Caco-2 (cell line): ENCODE results near the gene PLEKHA8. TPM values are rescaled to one million over a fixed set of nuclear protein-coding genes. Genes with fewer than 3 reads are reported as not detected.

ENCODE experiments used
- BruUV-seq: library from RNA; stranded (reverse); fragments of 400-500 nt; replicated peaks from 2 replicates; lab custom pipeline; 2021; lab: Mats Ljungman, UMichigan
- CTCF ChIA-PET: fragments of 300-600 bp; sonication (Branson Sonifier 250); formaldehyde crosslinking; loops from one replicate; lab custom pipeline; 2022; ENCODE audit warnings: antibody characterized with exemption; lab: Charles Lee
- POLR2A ChIA-PET: fragments of 300-600 bp; sonication (Branson Sonifier 250); formaldehyde crosslinking; loops from one replicate; lab custom pipeline; 2022; ENCODE audit warnings: antibody characterized with exemption; lab: Charles Lee
- DNase-seq, 2 experiments: peaks; one replicate each; pipeline versions ENCODE4 v3.0.0 to v3.0.0-alpha.2; 2020 to 2022
- H3K27me3 ChIP-seq: replicated peaks from 2 replicates; pipeline ENCODE4 v1.6.0; 2011; ENCODE audit warnings: low read length; ENCODE audit not compliant: control insufficient read depth, insufficient read depth
- H3K36me3 ChIP-seq: 2 replicates; pipeline ENCODE4 v1.5.1; 2011; ENCODE audit warnings: low read length; ENCODE audit not compliant: control insufficient read depth, insufficient read depth
- H3K4me1 ChIP-seq: fragments of 250-450 bp; sonication (Bioruptor Pico); 2 replicates; pipeline ENCODE4 v1.5.1; 2020; ENCODE audit warnings: mild to moderate bottlenecking
- H3K4me3 ChIP-seq: 2 replicates; pipeline ENCODE4 v1.5.1; 2011; ENCODE audit warnings: low read depth, mild to moderate bottlenecking, control low read depth, low read length
- H3K9me3 ChIP-seq: fragments of 250-450 bp; sonication (Bioruptor Pico); 2 replicates; pipeline ENCODE4 v1.5.1; 2020; ENCODE audit warnings: mild to moderate bottlenecking, moderate library complexity
- H3K27ac Mint-ChIP-seq: one replicate; pipeline ENCODE4 v1.8.0; 2022; ENCODE audit warnings: mixed read lengths; ENCODE audit not compliant: unreplicated experiment
- H3K27me3 Mint-ChIP-seq: one replicate; pipeline ENCODE4 v1.8.0; 2022; ENCODE audit warnings: mixed read lengths; ENCODE audit not compliant: insufficient read depth, unreplicated experiment
- H3K36me3 Mint-ChIP-seq: one replicate; pipeline ENCODE4 v1.8.0; 2022; ENCODE audit warnings: mild to moderate bottlenecking, mixed read lengths; ENCODE audit not compliant: insufficient read depth, unreplicated experiment
- H3K4me1 Mint-ChIP-seq: one replicate; pipeline ENCODE4 v1.8.0; 2022; ENCODE audit warnings: low read depth, mixed read lengths; ENCODE audit not compliant: unreplicated experiment
- H3K4me3 Mint-ChIP-seq: one replicate; pipeline ENCODE4 v1.8.0; 2022; ENCODE audit warnings: mild to moderate bottlenecking, moderate library complexity, mixed read lengths; ENCODE audit not compliant: unreplicated experiment
- H3K9me3 Mint-ChIP-seq: one replicate; pipeline ENCODE4 v1.8.0; 2022; ENCODE audit warnings: mixed read lengths; ENCODE audit not compliant: unreplicated experiment
- CTCF ChIP-seq, 2 experiments: fragments of 200-600 bp in 1 of 2; IDR thresholded peaks; 1 replicate in 1 of 2; 2 replicates in 1 of 2; pipeline versions ENCODE4 v1.5.1 to v1.8.0; 2011 to 2022; ENCODE audit warnings: antibody characterized with exemption in 1 of 2, control low read depth in 1 of 2, inconsistent platforms in 1 of 2, low read depth in 1 of 2, low read length in 1 of 2, mild to moderate bottlenecking in 1 of 2, moderate library complexity in 1 of 2; ENCODE audit not compliant: insufficient read depth in 1 of 2, severe bottlenecking in 1 of 2, unreplicated experiment in 1 of 2
- intact Hi-C: fragments of 100-400 bp; cut with micrococcal nuclease; formaldehyde crosslinking; loops from one replicate; pipeline ENCODE4 v1.10.0; 2022; ENCODE audit not compliant: unreplicated experiment
- total RNA-seq: library from RNA; stranded (reverse); gene quantifications from 2 replicates; pipeline ENCODE4 v1.2.3, GENCODE V29; 2022

The PLEKHA8 gene
- total RNA-seq, 1 experiment from 2014 or later: 32.5 TPM

- no peaks in the 10 kb centered on the region for H3K9me3 Mint-ChIP-seq
- peaks cover 33% of the 10 kb centered on the region for H3K36me3 Mint-ChIP-seq
- intact Hi-C loops: loop anchor here (1.0 kb wide), 1 partner anchor 38 kb away; the partner anchor contains the start of gene FKBP14
- ChIA-PET POLR2A (interaction anchor here (0.6 to 1.4 kb wide), 2 partner anchors 41 to 77 kb away, joined by 4 read pairs; no protein-coding TSS in a partner anchor), CTCF (interaction anchor here (0.9 kb wide), 1 partner anchor 74 kb away, joined by 6 read pairs; no protein-coding TSS in a partner anchor)
- BruUV-seq: TSS peak; percentile 55
- Histone ChIP-seq H3K4me1 (peaks cover 14% of the 10 kb centered on the region), H3K4me3 (peak overlapping the region; percentile 100), H3K9me3 (no peaks in the 10 kb centered on the region), H3K27me3 (no peaks in the 10 kb centered on the region), H3K36me3 (no peaks in the 10 kb centered on the region; the same call in 1 of the 2 replicates)
- peaks cover 39% of the 10 kb centered on the region for H3K4me1 Mint-ChIP-seq
- H3K27ac Mint-ChIP-seq: peak overlapping the region; percentile 88
- H3K4me3 Mint-ChIP-seq: peak overlapping the region; percentile 79
- TF ChIP-seq CTCF (IDR thresholded peaks at IDR 0.05; ENCODE audit: insufficient read depth in 1 of 2, low read depth in 1 of 2, low read length in 1 of 2, severe bottlenecking in 1 of 2, unreplicated experiment in 1 of 2): no peak
- peak; percentile 59 to 67 for DNase-seq
- no peaks in the 10 kb centered on the region for H3K27me3 Mint-ChIP-seq
These were observed 40.3 kb upstream of the PLEKHA8 start for GRCh38 chr7:29987811-29988317.

- peak; percentile 55 to 68 for DNase-seq
- Mint-ChIP-seq H3K27me3 (no peaks in the 10 kb centered on the region), H3K36me3 (peaks cover 30% of the 10 kb centered on the region), H3K9me3 (no peaks in the 10 kb centered on the region), H3K4me1 (peaks cover 39% of the 10 kb centered on the region), H3K4me3 (peak overlapping the region; percentile 79), H3K27ac (peak overlapping the region; percentile 88)
- Histone ChIP-seq H3K9me3 (no peaks in the 10 kb centered on the region), H3K36me3 (no peaks in the 10 kb centered on the region; the same call in 1 of the 2 replicates), H3K4me3 (peak overlapping the region; percentile 100), H3K27me3 (no peaks in the 10 kb centered on the region), H3K4me1 (peaks cover 14% of the 10 kb centered on the region)
- ChIA-PET POLR2A (interaction anchor here (0.6 to 1.4 kb wide), 2 partner anchors 41 to 76 kb away, joined by 4 read pairs; no protein-coding TSS in a partner anchor), CTCF (interaction anchor here (0.9 kb wide), 1 partner anchor 74 kb away, joined by 6 read pairs; no protein-coding TSS in a partner anchor)
- intact Hi-C loops: loop anchor here (1.0 kb wide), 1 partner anchor 38 kb away; the partner anchor contains the start of gene FKBP14
- BruUV-seq: TSS peak; percentile 95
- TF ChIP-seq CTCF (IDR thresholded peaks at IDR 0.05; ENCODE audit: insufficient read depth in 1 of 2, low read depth in 1 of 2, low read length in 1 of 2, severe bottlenecking in 1 of 2, unreplicated experiment in 1 of 2): no peak
These were observed 39.6 kb upstream of the PLEKHA8 start for GRCh38 chr7:29988424-29989256.
